ENCODE results near the gene MAOB.

MAOB gene

DNA sequence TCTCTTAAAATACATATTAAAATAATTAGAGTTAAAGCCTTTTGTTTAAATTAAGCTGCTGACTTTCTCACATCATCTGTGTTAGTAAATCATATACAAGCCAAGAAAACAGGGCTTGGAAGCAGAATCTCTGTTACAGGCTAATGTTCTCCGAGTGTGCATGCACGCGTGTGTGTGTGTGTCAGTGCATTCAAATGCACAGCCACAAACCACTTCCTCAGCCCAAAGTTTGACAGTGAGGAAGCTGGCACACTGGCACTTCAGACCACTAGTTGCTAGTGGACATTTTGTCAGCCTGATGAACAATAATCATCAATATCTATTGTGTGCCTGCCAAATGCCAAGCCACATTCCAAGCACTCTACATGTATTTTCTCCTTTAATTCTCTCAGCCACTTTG lies 5.6 kb downstream of the MAOB start:
- TF ChIP-seq, protein P1, sequence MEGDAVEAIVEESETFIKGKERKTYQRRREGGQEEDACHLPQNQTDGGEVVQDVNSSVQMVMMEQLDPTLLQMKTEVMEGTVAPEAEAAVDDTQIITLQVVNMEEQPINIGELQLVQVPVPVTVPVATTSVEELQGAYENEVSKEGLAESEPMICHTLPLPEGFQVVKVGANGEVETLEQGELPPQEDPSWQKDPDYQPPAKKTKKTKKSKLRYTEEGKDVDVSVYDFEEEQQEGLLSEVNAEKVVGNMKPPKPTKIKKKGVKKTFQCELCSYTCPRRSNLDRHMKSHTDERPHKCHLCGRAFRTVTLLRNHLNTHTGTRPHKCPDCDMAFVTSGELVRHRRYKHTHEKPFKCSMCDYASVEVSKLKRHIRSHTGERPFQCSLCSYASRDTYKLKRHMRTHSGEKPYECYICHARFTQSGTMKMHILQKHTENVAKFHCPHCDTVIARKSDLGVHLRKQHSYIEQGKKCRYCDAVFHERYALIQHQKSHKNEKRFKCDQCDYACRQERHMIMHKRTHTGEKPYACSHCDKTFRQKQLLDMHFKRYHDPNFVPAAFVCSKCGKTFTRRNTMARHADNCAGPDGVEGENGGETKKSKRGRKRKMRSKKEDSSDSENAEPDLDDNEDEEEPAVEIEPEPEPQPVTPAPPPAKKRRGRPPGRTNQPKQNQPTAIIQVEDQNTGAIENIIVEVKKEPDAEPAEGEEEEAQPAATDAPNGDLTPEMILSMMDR (IDR thresholded peaks at IDR 0.05; ENCODE audit: low read depth, low read length, missing control alignments) = no peak
- no peak for DNase-seq (ENCODE audit: extremely low read depth, low read depth)
- no peak overlapping the region for H3K4me3 ChIP-seq (replicated peaks; ENCODE audit: low read depth, low read length)

DNA sequence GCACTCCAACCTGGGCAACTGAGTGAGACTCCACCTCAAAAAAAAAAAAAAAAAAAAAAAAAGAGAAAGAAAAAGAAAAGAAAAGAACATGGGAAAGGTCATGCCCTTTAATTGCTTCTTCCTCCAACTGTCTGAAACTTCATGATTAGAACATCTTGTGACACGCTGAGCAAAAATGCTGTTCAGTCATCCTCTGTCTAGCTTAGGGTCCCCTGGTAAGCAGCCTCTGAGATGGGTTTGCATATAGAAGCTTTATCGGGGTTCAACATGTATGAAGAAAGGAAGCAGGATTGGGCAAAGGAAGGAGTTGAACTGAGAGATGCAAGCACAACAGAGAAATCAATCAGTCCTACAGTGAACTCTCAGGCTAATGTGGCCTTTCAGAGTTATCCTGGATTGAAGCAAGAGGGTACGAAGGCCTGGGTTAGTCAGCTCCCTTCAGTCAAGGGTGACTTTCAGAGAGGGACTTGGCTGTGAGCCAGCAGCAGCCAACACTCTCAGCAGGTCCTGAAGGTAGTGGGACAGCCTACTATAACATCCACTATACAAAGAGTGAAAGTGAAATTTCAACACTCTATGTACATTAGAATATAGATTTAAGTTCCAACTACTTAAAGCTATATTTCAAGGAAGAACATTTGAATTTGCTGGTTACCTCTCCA lies 11.4 kb downstream of the MAOB start:
- TF ChIP-seq, protein P1 (IDR thresholded peaks at IDR 0.05; ENCODE audit: low read depth, low read length, missing control alignments) = no peak
- no peak for DNase-seq (ENCODE audit: extremely low read depth, low read depth)
- no peak overlapping the region for H3K4me3 ChIP-seq (replicated peaks; ENCODE audit: low read depth, low read length)

DNA sequence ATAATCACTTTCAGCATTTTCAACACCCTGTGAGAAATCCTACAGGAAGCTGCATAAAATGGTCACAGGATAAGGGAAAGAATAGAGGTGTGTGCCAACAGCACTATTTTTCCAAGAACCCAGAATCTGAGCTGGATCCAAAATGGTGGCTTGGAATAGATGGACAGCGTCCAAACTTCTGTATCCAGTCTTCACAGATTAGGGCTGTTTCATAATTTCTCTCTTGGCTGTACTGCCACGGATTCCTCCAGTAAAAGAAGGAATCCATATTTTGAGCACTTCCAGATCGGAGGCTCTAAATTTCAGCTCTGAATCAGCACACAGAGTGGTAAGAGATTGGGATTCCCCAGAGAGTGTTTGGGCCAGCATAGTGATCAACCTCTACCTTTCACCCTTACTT lies 12.2 kb downstream of the MAOB start:
- H3K4me3 ChIP-seq (replicated peaks; ENCODE audit: low read depth, low read length) = no peak overlapping the region
- TF ChIP-seq, protein P1 (IDR thresholded peaks at IDR 0.05; ENCODE audit: low read depth, low read length, missing control alignments) = no peak
- DNase-seq (ENCODE audit: extremely low read depth, low read depth) = no peak

DNA sequence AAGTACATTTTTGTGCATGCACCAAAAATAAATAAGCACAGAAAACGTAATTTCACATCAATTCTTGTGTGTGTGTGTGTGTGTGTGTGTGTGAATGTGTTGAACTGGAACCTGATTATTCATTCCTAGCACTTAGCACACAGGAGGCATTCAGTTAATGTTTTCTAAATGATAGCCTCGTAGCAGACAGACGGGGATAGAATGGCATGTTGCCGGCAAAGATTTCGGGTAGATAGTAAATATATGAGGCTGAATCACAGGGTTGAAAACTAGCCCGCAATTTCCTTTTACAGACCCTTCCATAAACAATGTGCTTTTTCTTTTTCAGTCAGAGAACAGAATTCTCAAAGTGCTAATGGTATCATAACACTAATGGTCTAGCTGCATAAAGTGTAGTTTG lies 13.5 kb downstream of the MAOB start:
- no peak for DNase-seq (ENCODE audit: extremely low read depth, low read depth)
- TF ChIP-seq, protein P1 (IDR thresholded peaks at IDR 0.05; ENCODE audit: low read depth, low read length, missing control alignments) = no peak
- no peak overlapping the region for H3K4me3 ChIP-seq (replicated peaks; ENCODE audit: low read depth, low read length)

DNA sequence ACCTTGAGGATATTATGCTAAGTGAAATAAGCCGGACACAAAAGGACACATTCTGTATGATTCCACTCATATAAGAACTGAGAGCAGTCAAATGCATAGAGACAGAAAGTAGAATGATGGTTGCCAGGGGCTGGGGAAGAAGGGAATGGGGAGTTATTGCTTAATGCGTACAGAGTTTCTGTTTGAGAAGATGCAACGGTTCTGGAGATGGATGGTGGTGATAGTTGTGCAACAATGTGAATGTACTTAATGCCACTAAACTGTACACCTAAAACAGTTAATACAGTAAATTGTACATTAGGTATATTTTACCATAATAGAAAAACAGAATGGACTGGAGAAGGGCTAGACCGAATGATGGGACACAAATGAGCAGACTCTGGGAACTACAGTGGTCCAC lies 15.8 kb downstream of the MAOB start:
- no peak for DNase-seq (ENCODE audit: extremely low read depth, low read depth)
- no peak overlapping the region for H3K4me3 ChIP-seq (replicated peaks; ENCODE audit: low read depth, low read length)
- TF ChIP-seq, protein P1 (IDR thresholded peaks at IDR 0.05; ENCODE audit: low read depth, low read length, missing control alignments) = no peak

DNA sequence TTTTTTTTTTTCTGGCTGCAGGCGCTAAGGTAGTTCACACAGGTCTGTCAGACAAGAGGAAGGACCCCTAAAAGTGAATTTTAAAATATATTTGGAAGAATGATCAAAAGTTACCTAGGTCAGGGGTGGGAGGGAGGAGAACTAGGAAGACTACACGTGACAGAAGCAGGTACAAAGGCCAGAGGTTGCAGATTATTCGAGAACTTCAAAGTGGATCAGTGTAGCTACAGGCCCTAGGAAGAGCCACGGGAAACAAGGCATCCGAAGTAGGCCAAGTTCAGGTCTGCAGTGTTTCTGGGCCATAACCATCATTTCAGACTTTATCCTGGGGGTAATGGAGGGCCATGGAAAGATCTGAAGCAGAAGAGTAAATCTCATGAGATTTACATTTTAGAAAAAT lies 16.5 kb downstream of the MAOB start:
- H3K4me3 ChIP-seq (replicated peaks; ENCODE audit: low read depth, low read length) = no peak overlapping the region
- TF ChIP-seq, protein P1 (IDR thresholded peaks at IDR 0.05; ENCODE audit: low read depth, low read length, missing control alignments) = no peak
- no peak for DNase-seq (ENCODE audit: extremely low read depth, low read depth)

DNA sequence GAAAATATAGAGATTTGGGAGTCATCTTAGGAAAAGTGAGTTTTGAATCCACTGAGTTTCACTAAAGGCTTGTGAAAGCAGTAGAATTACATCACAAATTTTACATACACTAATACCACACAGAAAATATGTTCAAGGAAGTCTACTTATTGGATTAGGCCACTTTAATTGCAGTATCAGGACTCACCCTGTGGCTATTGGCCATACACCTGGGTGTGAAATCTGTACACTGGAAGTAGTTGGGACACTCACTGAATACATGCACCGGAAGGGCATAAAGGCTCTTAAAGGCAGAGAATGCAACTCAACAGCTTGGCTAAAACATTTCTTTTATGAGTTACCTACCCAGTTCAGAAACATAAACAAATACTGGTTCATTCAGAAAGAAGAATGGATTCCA lies 19.8 kb downstream of the MAOB start:
- DNase-seq (ENCODE audit: extremely low read depth, low read depth) = no peak
- no peak overlapping the region for H3K4me3 ChIP-seq (replicated peaks; ENCODE audit: low read depth, low read length)
- TF ChIP-seq, protein P1 (IDR thresholded peaks at IDR 0.05; ENCODE audit: low read depth, low read length, missing control alignments) = no peak

Measured in HFF-Myc (cell line).